Testis (tissue), 2 donors: ENCODE data around the gene SMIM28.

Experiments used
- POLR2A ChIP-seq: fragments of 450-650 bp; IDR thresholded peaks from one replicate; pipeline ENCODE4 v1.6.1; 2017; ENCODE audit warnings: antibody characterized with exemption, mild to moderate bottlenecking, moderate library complexity
- TF ChIP-seq, protein P1 (sequence below), 3 experiments: fragments of 450-650 bp in 2 of 3; fragments of 200-600 bp in 1 of 3; sonication (generic) in 1 of 3; IDR thresholded peaks; one replicate each; pipeline ENCODE4 v1.5.1; 2016 to 2019; ENCODE audit warnings: antibody characterized with exemption in 3 of 3, mild to moderate bottlenecking in 2 of 3, moderate library complexity in 1 of 3

- TF ChIP-seq, protein P1, sequence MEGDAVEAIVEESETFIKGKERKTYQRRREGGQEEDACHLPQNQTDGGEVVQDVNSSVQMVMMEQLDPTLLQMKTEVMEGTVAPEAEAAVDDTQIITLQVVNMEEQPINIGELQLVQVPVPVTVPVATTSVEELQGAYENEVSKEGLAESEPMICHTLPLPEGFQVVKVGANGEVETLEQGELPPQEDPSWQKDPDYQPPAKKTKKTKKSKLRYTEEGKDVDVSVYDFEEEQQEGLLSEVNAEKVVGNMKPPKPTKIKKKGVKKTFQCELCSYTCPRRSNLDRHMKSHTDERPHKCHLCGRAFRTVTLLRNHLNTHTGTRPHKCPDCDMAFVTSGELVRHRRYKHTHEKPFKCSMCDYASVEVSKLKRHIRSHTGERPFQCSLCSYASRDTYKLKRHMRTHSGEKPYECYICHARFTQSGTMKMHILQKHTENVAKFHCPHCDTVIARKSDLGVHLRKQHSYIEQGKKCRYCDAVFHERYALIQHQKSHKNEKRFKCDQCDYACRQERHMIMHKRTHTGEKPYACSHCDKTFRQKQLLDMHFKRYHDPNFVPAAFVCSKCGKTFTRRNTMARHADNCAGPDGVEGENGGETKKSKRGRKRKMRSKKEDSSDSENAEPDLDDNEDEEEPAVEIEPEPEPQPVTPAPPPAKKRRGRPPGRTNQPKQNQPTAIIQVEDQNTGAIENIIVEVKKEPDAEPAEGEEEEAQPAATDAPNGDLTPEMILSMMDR (IDR thresholded peaks at IDR 0.05): no peak
- TF ChIP-seq POLR2A: no peak
These were observed 28.2 kb downstream of the SMIM28 start for GRCh38 chr6:138405816-138406413.
